Measurements from ENCODE around the gene ZFP92.

- no peak for TF ChIP-seq CTCF (IDR thresholded peaks at IDR 0.05)
- no peak for TF ChIP-seq EZH2 (IDR thresholded peaks at IDR 0.05)
Measured at GRCh38 chrX:153407736-153408135, 3.5 kb upstream of the ZFP92 start.

Data from neural progenitor cell (in vitro differentiated cells).